Stimulated activated memory B cell treated with anti-CD40 and anti-IgM and Interleukin-4, amounts not matched to agents 10 μg/mL and 1 μg/mL and 100 μg/mL, for 72 hours (primary cell): ENCODE measurements around the gene NME3.
"Not testable (repeated sequence)": the region's sequence is repeated elsewhere in the genome, so short reads cannot be mapped to it uniquely, and the experiment has no call there.

ENCODE experiments used
- ATAC-seq: fragments of 150-1000 bp; cut with Tn5 transposase; 2 replicates; pipeline ENCODE4 v1.10.0; 2021
- H3K27ac Mint-ChIP-seq: one replicate; pipeline ENCODE4 v1.8.0; 2022; ENCODE audit warnings: mild to moderate bottlenecking, mixed read lengths
- H3K27me3 Mint-ChIP-seq: one replicate; pipeline ENCODE4 v1.8.0; 2022; ENCODE audit warnings: mixed read lengths
- H3K36me3 Mint-ChIP-seq: one replicate; pipeline ENCODE4 v1.8.0; 2022; ENCODE audit warnings: mixed read lengths
- H3K4me1 Mint-ChIP-seq: one replicate; pipeline ENCODE4 v1.8.0; 2022; ENCODE audit warnings: mixed read lengths
- H3K4me3 Mint-ChIP-seq: one replicate; pipeline ENCODE4 v1.8.0; 2022; ENCODE audit warnings: mild to moderate bottlenecking, moderate library complexity, mixed read lengths
- H3K9me3 Mint-ChIP-seq: one replicate; pipeline ENCODE4 v1.8.0; 2022; ENCODE audit warnings: mixed read lengths

The NME3 gene

DNA sequence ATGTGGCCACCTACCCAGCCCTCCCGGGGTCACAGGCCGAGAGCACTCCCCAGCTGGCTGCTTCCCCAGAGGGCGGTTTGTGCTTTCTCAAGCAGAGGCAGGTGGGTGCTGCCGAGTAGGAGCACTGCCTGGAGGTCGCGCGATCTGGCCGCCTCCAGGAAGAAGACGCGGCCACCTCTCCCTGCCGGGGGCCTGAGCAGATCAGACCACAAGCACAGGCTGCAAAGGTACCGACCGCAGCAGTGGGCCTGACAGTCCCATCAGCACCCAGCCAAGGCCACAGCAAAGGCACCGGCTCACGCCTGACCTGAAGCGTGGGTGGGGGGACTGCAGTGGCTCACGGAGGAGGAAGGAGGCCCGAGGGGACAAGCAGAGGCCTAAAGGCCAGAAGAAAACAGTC lies 37.3 kb upstream of the NME3 start:
- H3K27ac Mint-ChIP-seq = no peak overlapping the region
- ATAC-seq = no peak
- no peaks in the 10 kb centered on the region for H3K9me3 Mint-ChIP-seq
- peaks cover 60% of the 10 kb centered on the region for H3K36me3 Mint-ChIP-seq
- H3K4me1 Mint-ChIP-seq = peaks cover 5% of the 10 kb centered on the region
- no peaks in the 10 kb centered on the region for H3K27me3 Mint-ChIP-seq
- H3K4me3 Mint-ChIP-seq = no peak overlapping the region

GRCh38 chr16:1807626-1808025 lies 36.3 kb upstream of the NME3 start:
- H3K36me3 Mint-ChIP-seq = peaks cover 52% of the 10 kb centered on the region
- peaks cover 5% of the 10 kb centered on the region for H3K4me1 Mint-ChIP-seq
- no peaks in the 10 kb centered on the region for H3K27me3 Mint-ChIP-seq
- no peak overlapping the region for H3K4me3 Mint-ChIP-seq
- H3K27ac Mint-ChIP-seq = no peak overlapping the region
- no peak for ATAC-seq
- H3K9me3 Mint-ChIP-seq = no peaks in the 10 kb centered on the region

DNA sequence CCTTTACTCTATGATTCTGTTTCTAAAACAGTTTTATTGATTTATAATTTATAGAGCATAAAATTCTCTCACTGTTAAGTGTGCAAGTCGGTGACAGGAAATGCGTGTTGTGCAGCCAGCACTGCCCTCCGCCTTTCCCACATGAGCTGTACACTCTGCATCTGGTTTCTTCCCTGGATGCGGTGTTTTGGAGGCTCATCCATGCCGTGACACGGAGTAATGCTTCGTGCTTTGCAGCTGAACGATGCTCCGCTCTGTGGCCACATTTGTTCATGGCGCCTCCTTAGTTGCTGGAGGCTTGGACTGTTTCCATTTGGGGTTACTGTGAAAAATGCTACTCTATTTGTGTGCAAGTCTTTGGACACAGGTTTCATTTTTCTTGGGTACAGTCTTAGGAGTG lies 29.4 kb upstream of the NME3 start:
- H3K4me1 Mint-ChIP-seq = peaks cover 5% of the 10 kb centered on the region
- H3K9me3 Mint-ChIP-seq = peaks cover 13% of the 10 kb centered on the region
- H3K27ac Mint-ChIP-seq = no peak overlapping the region
- no peaks in the 10 kb centered on the region for H3K27me3 Mint-ChIP-seq
- H3K4me3 Mint-ChIP-seq = no peak overlapping the region
- H3K36me3 Mint-ChIP-seq = peaks cover 35% of the 10 kb centered on the region
- ATAC-seq = no peak

- ATAC-seq, H3K27me3 Mint-ChIP-seq, H3K27ac Mint-ChIP-seq, H3K4me1 Mint-ChIP-seq, H3K4me3 Mint-ChIP-seq: not testable (repeated sequence)
- peaks cover 13% of the 10 kb centered on the region for H3K9me3 Mint-ChIP-seq
- peaks cover 26% of the 10 kb centered on the region for H3K36me3 Mint-ChIP-seq
Measured at GRCh38 chr16:1799263-1799662, 27.9 kb upstream of the NME3 start.

GRCh38 chr16:1794908-1795666 lies 23.7 kb upstream of the NME3 start:
- no peaks in the 10 kb centered on the region for H3K27me3 Mint-ChIP-seq

DNA sequence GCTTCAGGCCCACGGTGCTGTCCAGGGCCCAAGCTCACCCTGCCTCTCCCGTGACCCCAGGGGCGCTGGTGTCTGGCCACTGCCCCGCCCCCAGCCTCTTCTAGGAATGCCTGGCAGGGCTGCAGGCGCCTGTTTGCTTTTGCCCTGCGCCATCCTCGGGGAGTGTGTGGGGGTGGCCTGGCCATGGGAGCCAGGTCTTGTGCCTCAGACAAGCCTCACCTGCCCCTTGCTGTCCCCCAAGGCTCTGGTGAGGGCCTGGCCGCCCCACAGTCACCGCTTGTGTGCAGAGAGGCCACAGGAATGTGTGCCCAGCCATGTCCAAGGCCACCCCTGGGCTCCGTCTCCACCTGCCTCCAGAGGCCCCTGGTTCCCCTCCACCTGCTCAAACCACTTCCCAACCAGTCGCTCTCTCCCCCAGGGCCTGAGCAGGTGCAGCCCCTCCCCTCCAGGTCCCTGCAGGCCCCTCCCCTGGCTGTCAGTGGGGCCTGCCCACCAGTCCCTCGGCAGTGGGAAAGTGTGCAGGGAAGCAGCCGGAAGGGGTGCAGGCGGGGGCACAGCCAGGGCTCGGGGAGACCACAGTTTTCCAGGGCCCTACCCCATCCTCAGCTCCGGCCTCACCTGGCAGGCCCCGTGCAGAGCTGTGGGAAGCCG lies 23.0 kb upstream of the NME3 start:
- no peaks in the 10 kb centered on the region for H3K27me3 Mint-ChIP-seq
- H3K36me3 Mint-ChIP-seq = peaks cover 11% of the 10 kb centered on the region
- ATAC-seq = no peak
- no peaks in the 10 kb centered on the region for H3K4me1 Mint-ChIP-seq
- H3K9me3 Mint-ChIP-seq = peaks cover 7% of the 10 kb centered on the region
- H3K4me3 Mint-ChIP-seq = no peak overlapping the region
- no peak overlapping the region for H3K27ac Mint-ChIP-seq

More at GRCh38 chr16:1794908-1795666, 23.7 kb upstream of the NME3 start:
- H3K36me3 Mint-ChIP-seq = peaks cover 17% of the 10 kb centered on the region
- no peak overlapping the region for H3K27ac Mint-ChIP-seq
- H3K4me3 Mint-ChIP-seq = no peak overlapping the region
- no peaks in the 10 kb centered on the region for H3K4me1 Mint-ChIP-seq
- no peak for ATAC-seq
- H3K9me3 Mint-ChIP-seq = peaks cover 10% of the 10 kb centered on the region

DNA sequence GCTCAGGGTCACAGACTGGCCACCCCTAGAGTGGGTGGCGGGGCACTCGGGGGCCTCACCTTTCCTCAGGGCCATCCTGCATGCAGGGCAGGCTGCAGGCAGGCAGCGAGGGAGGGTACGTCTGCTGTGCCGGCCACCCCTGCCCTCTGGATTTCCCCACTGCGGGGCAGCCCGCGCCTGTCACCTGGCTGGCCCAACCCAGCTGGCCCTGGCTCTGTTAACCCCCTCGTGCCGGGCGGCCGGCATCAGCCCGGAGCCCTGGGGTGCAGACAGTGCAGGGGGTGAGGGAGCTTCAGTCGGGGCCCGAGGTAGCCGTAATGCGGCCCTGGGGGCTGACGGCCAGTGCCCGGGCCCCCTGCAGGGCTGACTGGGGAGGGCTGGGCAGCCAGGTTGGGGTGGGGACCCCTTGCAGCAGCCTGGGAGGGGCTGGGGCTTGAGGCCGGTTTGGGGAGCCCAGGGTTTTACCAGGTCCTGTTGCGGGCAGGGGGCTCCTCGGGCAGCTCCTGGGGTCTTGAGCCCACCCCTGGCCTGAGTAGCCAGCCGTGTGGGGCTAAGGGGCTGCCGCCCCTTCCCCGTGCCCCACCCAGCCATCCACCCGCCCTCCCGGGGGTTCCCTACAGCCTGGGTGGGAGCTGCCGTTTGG lies 22.4 kb upstream of the NME3 start, which contains the start of gene IGFALS:
Gene IGFALS (minus strand): TSS at position 128 of the 643 bp plus-strand sequence. CDS start 53 bp downstream, at position 75.
- peak; percentile 25 for ATAC-seq
- H3K36me3 Mint-ChIP-seq = peaks cover 15% of the 10 kb centered on the region
- H3K27me3 Mint-ChIP-seq = no peaks in the 10 kb centered on the region
- no peak within 1 kb of the TSS for H3K27ac Mint-ChIP-seq
- peaks cover 3% of the 10 kb centered on the region for H3K9me3 Mint-ChIP-seq
- peaks cover 5% of the 10 kb centered on the region for H3K4me1 Mint-ChIP-seq
- H3K4me3 Mint-ChIP-seq = no peak within 1 kb of the TSS

DNA sequence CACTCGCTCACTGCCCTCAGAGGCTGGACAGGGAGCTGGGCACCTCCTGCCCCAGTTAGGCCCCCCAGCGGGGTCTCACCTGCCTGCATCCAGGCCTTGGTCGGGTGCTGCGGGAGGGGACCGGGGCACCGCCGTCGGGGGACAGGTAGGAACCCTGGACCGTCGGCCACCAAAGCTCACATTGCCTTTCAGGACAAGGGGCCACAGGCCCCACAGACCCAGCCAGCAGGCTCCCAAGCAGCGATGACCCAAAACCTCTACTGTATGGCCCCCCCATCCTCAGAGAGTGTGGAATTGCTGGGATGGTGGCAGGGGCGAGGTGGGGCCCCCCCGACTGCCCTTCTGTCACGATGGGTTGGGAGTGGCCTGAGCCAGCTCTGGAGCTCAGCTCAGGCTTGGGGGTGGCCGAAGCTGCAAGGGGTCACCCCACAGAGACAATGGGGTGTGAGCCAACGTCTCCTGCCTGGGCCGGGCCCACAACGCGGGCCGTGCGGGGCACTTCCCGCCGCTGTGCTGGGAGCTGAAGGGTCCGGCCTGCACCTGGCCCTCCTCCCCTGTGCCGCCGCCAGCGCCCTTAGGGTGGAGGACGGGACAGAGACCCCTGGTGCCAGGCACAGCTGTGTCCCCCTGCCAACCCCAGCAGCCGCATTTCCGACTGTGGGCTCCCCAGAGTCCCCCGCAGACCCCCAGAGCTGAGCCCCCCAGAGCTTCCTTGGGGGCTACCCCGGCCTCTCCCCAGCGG lies 21.7 kb upstream of the NME3 start:
- no peak overlapping the region for H3K27ac Mint-ChIP-seq
- H3K4me3 Mint-ChIP-seq = no peak overlapping the region
- peaks cover 6% of the 10 kb centered on the region for H3K4me1 Mint-ChIP-seq
- peaks cover 17% of the 10 kb centered on the region for H3K36me3 Mint-ChIP-seq
- peak; percentile 24 for ATAC-seq
- H3K27me3 Mint-ChIP-seq = no peaks in the 10 kb centered on the region
- H3K9me3 Mint-ChIP-seq = peaks cover 3% of the 10 kb centered on the region

DNA sequence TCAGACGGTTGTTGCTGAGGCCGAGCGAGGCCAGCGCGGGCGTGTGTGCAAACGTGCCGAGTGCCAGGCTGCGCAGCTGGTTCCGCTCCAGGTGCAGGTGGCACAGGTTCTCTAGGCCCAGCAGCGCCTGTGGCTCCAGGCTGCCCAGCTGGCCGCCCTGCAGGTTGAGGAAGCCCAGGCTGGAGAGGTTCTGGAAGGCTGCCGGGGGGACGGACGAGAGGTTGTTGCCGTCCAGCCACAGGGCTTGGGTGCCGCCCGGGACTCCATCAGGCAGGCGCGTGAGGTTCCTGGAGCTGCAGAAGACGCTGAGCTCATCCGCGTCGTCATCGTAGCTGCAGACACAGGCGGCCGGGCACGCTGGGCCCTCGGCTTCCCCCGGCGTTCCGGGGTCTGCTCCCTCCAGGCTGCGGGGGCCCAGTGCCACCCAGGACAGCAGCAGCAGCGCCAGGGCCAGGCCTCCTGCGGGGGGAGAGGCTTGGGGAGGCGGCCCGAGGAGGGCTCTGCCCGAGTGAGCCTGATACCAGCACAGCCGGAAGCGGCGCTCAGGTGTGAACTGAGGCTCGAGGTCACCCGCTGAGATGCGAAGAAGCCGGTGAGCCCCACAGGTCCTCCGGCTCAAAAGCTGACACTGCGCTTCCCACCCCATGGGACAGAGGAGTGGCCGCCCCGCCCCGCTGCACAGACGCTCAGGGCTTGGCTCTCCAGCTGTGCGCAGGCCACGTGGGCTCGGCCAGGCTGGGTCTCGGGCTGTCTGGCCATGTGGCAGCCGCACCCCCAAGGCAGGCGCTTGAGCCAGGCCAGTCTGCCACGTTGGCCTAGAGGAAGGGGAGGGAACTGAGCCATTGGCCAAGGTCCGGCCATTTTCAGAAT lies 20.8 kb upstream of the NME3 start:
- H3K27me3 Mint-ChIP-seq = no peaks in the 10 kb centered on the region
- no peak overlapping the region for H3K27ac Mint-ChIP-seq
- peaks cover 6% of the 10 kb centered on the region for H3K4me1 Mint-ChIP-seq
- peaks cover 14% of the 10 kb centered on the region for H3K36me3 Mint-ChIP-seq
- no peak overlapping the region for H3K4me3 Mint-ChIP-seq
- no peak for ATAC-seq
- H3K9me3 Mint-ChIP-seq = peaks cover 2% of the 10 kb centered on the region

GRCh38 chr16:1791256-1791942 lies 20.1 kb upstream of the NME3 start:
- no peaks in the 10 kb centered on the region for H3K27me3 Mint-ChIP-seq
- peaks cover 9% of the 10 kb centered on the region for H3K36me3 Mint-ChIP-seq
- no peak overlapping the region for H3K4me3 Mint-ChIP-seq
- no peaks in the 10 kb centered on the region for H3K9me3 Mint-ChIP-seq
- H3K27ac Mint-ChIP-seq = no peak overlapping the region
- no peak for ATAC-seq
- peaks cover 6% of the 10 kb centered on the region for H3K4me1 Mint-ChIP-seq

GRCh38 chr16:1790611-1791255 lies 19.4 kb upstream of the NME3 start:
- H3K36me3 Mint-ChIP-seq = peaks cover 9% of the 10 kb centered on the region
- H3K4me3 Mint-ChIP-seq = no peak overlapping the region
- no peaks in the 10 kb centered on the region for H3K9me3 Mint-ChIP-seq
- no peaks in the 10 kb centered on the region for H3K27me3 Mint-ChIP-seq
- H3K27ac Mint-ChIP-seq = no peak overlapping the region
- H3K4me1 Mint-ChIP-seq = peaks cover 11% of the 10 kb centered on the region
- no peak for ATAC-seq

DNA sequence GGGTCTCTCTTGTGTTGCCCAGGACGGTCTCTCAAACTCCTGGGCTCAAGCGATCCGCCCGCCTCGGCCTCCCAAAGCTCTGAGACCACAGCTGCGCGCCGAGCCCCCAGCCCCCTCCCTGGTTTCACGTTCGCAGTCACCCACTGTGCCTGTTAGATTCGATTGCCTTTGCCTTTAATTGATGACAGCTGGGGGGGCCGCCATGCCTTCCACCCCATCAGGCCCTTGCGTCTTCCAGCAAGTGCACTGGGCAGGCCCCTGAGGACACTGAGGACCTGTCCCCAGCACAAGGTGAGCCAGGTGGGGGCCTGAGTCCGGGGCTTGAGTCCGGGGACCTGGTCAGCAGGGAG lies 18.9 kb upstream of the NME3 start:
- Mint-ChIP-seq H3K27me3 (no peaks in the 10 kb centered on the region), H3K4me3 (no peak overlapping the region), H3K27ac (no peak overlapping the region), H3K36me3 (peaks cover 11% of the 10 kb centered on the region), H3K4me1 (peaks cover 16% of the 10 kb centered on the region), H3K9me3 (no peaks in the 10 kb centered on the region)
- no peak for ATAC-seq

DNA sequence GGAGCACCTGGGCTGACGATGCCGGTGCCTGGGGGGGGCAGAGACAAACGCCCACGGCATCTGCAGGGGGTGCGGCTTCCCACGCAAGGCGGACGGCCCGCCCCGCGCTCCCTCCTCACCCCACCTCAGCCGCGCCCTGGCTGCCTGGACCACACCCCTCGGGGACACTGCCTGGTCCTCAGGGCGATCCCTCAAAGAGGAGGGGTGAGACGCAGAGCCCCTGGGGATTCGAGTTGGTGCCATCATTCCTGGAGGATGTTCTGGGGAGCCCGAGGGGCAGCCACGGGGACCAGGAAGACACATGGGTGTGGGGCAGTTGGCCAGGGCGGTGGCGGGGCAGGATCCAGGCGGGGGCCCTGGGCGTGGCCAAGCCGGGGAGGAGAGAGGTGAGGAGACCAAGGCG lies 18.3 kb upstream of the NME3 start:
- no peak for ATAC-seq
- Mint-ChIP-seq H3K27ac (no peak overlapping the region), H3K4me1 (peaks cover 21% of the 10 kb centered on the region), H3K4me3 (no peak overlapping the region), H3K36me3 (peaks cover 16% of the 10 kb centered on the region), H3K27me3 (no peaks in the 10 kb centered on the region), H3K9me3 (no peaks in the 10 kb centered on the region)

DNA sequence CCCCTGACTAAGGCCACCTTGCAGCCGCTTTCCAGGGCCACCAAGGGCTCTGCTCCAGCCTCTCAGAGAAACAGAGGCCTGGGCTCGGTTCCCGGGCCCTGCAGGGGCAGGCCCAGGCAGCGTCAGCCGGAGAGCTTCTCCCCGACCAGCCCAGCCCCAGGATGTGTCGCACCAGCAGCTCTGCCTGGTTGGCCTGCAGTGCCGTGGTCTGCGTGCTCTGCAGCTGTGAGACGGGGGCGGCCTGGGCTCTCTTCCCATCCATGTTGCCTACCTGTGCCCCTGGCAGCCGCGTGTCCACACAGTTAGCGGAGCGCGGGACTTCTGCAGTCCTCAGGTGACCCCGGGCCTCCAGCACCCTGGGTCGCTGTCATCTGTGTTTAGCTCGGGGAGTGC lies 17.4 kb upstream of the NME3 start:
- no peak for ATAC-seq
- H3K4me3 Mint-ChIP-seq = no peak overlapping the region
- H3K27me3 Mint-ChIP-seq = no peaks in the 10 kb centered on the region
- H3K9me3 Mint-ChIP-seq = no peaks in the 10 kb centered on the region
- H3K4me1 Mint-ChIP-seq = peaks cover 21% of the 10 kb centered on the region
- no peak overlapping the region for H3K27ac Mint-ChIP-seq
- peaks cover 16% of the 10 kb centered on the region for H3K36me3 Mint-ChIP-seq
